ENCODE data around the gene APEH. TPM values are rescaled to one million over a fixed set of nuclear protein-coding genes. Genes with fewer than 3 reads are reported as not detected.

Gene APEH
- total RNA-seq, 1 experiment from 2014 or later: 152 TPM

DNA sequence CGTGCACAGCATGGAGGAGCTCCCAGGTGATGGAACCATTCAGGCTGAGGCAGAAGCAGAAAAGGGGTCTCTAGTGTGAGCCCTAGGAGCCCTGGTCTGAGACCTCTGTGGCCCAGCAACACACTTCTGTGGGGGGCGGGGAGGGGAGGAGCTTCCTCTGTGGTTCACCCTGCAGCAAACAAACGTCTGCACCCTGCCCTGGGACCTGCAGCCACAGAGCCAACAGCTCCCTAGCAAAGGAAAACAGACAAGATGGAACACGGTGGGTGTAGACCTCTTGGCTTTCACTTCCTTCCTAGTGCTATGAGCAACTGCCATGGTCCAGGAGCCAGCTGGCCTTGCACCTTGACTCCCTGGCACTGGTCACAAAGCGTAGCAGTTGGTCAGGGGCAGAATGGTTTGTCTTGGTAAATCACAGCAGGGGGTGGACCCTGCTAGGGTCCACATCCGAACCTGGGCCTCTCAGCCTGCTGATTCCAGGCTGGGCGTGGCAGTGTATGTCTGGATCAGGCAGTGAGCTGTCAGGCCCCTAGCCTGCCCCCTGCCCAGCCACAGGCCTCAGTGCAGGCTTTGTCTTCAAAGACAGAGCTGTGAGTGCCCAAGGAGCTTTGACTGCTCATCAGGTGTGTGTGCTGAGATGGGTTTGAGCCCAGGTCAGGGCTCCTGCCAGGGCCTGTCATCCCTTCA, 38.6 kb downstream of the APEH start:
- DNase-seq (ENCODE audit: low read depth): no peak

DNA sequence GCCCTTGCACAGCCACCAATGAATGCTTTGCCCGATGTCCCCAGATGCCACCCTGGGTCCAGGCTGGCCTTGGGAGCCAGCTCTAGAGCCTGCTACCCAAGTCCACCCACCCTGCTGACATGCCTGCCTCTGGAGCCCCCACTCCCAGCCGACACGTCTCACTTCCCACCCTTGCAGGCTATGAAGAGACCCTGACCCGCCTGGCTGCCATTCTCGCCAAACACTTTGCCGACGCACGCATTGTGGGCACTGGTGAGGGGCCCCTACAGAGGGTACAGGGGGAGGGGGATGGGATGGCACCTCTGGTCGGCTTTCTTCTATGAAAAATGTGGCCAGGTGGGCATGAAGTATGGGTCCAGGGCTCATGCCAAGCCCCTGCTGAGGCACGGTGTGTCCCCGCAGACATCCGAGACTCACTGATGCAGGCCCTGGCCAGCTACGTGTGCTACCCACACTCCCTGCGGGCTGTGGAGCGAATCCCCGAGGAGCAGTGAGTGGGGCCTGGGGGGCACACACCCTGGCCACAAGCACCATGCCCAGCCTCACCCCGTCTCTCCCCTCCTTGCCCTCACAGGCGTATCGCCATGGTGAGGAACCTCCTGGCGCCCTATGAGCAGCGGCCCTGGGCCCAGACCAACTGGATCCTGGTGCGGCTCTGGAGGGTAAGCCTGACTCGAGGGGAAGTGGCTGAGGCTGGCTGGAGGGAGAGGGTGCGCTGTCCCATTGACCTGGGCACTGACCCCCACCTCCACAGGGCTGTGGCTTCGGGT, 39.4 kb downstream of the APEH start:
- no peak for DNase-seq (ENCODE audit: low read depth)

DNA sequence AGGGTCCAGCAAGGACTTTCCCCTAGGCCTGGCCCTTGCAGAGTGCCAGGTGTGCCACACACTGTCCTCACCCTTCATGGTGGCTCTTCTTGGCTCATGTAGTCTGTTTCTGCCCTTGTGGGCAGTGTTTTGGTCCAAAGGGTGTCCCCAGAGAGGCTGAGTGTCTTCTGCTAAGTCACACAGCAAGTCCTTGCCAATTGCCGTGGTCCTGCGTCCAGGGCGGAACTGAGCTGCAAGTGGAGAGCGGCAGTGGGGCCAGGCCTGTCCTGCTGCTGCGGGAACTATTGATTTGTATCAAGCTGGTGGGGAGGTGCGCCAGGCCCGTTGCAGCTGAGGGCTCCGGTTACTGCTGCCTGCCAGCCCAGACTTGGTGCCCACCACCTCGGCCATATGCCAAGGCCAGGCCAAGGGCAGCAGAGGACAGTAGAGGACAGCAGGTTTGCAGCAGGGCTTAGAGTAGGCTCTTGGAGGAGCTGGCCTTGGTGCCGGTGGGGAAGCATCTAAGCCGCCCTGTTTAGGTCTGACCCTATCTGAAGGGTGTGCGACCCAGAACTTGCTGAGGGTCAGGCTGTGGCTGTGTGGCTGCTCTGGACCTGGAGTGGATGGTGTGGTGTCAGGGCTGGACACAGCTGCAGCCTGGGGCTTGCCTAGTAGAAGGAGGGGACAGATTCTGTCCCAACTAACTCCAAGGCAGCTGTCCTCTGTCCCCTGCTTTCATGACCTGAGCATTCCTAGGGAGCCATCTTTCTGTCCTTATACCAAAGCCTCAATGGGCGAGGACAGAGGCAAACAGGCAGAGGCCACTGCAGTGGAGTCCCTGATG, 40.8 kb downstream of the APEH start:
- no peak for DNase-seq (ENCODE audit: low read depth)

DNA sequence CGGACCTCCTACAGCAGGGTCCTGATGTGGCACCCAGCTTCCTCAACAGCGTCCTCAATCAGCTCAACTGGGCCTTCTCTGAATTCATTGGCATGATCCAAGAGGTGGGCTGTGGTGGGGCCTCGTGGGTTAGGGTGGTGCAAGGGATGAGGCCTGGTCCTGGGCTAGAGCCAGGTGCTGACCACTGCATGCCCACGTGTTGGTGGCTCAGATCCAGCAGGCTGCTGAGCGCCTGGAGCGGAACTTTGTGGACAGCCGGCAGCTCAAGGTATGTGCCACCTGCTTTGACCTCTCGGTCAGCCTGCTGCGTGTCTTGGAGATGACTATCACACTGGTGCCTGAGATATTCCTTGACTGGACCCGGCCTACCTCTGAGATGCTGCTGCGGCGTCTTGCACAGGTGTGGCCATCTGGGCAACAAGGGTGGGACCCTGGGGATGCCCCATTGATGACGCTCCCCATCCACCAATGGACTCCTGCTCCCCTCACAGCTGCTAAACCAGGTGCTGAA, 41.5 kb downstream of the APEH start:
- no peak for DNase-seq (ENCODE audit: low read depth)

DNA sequence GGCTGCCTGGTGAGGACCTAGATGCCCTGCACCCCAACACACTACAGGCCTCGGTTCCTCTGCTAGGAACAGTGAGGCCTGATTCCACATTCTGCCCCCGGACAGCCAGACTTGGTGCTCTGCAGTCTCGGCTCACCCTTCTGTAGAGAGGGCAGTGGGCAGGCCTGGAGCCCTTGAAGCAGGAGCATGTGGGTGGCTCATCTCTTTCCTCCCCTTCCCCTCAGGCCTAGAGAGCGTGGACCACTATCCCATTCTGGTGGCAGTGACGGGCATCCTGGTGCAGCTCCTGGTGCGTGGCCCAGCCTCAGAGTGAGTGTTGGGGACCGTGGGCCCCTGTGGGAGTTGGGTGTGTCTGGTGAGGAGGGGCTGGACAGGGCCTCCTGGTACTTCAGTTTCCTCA, 42.0 kb downstream of the APEH start:
- DNase-seq (ENCODE audit: low read depth): no peak

DNA sequence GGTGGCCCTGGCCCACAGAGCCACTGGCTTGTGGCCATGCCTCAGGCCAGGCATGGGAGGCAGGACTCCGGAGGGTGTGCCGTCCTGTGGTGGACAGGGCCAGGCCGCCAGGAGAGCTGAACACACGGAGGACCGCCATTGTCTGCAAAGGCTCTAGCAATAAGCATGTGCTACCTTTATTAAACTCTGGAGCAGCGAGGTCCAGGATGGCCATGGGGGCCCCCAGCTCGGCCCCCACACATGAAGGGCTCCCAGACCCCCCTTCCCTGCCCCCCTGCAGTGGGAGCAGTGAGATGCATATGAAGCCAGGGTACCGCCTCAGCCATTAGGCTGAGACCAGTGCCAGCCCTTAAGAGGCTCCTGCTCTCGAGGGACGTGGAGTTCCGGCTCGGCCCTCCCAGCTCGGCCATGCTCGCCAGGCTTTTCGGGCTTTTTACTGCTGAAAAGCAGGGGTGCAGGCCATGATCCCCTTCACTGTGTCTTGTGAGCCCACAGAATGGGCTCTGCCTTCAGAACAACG, 42.6 kb downstream of the APEH start:
- DNase-seq (ENCODE audit: low read depth): no peak

DNA sequence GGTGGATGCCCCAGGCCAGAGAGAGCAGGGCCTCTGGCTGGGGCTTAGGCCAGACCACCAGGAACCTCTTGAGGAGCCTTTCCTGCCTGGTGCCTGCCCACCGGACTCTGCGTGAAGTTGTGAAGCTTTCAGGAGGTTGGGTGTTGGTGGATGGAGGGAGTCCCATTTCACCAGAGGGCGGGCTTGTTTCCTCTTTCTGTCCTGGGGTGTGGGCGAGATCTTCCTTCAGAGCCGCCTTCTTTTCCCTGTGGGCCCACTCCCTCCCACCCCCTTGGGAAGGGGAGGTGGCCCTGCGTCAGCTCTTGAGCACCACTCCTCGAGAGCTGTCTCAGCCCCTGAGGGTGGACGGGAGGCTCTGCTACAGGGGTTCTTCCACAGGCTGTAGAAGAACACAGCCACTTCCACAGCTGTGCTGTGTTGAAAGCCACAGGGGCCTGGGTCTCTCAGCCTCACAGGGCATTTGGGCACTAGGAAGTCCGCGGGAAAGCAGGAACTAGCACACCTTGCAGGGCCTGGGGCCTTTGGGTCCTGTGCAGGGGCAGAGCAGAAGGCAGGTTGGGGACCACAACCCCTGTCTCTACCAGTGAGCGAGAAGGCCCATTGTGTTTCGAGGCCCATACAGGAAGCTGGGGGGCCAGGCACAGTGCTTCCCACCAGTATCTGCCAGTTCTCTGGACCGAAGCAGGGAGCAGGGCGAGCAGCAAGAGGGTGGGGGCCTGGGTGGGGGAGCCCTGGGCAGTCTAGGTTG, 43.2 kb downstream of the APEH start:
- no peak for DNase-seq (ENCODE audit: low read depth)

DNA sequence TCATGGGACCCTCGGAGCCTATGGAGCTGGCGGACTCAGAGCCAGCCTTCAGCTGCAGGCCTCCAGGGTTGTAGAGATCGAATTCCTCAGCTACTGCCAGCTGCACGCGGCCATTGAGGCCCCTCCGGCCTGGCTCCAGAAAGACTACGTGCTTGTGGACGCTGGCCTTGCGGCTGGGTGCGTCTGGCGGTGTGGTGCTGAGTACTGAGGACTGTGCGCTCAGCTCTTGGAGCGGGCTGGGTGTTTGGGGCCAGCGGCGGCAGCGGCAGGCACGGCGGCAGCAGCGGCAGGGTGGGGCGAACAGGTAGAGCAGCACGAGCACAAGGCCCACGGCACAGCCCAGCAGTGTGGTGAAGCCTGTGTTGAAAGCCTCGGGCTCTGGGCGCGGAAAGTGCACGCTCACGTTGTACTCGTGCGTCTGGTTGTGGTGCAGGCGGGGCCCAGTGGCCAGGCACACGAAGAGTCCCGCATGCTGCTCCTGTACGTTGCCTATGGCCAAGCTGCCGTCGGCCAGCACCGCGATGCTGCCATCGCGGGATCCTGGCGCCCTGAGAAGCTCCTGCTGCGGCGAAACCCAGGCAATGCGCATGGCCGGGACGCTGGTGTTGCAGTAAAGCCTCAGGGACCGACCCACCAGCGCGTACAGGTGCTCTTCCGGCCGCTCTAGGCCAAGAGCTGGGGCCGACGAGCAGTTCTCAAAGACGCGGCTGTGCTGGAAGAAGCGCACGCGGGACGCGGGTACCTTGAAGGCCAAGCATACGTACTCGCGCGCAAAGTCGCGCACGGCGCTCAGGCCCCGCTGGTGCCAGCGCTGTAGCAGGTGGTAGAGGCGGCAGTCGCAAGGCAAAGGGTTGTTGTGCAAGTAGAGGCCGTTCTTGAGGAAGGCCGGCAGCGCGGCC, 44.1 kb downstream of the APEH start:
- DNase-seq (ENCODE audit: low read depth): no peak

DNA sequence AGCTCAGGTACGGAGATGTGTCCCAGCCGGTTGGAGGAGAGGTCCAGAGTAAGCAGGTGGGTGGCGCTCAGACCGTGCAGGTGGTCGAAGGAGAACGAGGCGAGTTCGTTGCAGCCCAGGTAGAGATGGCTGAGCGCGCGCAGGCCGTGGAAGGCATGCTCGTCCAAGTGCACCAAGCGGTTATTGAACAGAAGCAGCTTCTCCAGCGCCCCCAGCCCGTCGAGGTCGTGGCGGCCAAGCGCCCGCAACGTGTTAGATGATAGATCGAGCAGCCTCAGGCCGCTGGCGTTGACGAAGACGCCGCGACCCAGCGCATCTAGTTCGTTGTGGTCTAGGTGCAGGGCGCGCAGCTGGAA, 44.7 kb downstream of the APEH start:
- no peak for DNase-seq (ENCODE audit: low read depth)

DNA sequence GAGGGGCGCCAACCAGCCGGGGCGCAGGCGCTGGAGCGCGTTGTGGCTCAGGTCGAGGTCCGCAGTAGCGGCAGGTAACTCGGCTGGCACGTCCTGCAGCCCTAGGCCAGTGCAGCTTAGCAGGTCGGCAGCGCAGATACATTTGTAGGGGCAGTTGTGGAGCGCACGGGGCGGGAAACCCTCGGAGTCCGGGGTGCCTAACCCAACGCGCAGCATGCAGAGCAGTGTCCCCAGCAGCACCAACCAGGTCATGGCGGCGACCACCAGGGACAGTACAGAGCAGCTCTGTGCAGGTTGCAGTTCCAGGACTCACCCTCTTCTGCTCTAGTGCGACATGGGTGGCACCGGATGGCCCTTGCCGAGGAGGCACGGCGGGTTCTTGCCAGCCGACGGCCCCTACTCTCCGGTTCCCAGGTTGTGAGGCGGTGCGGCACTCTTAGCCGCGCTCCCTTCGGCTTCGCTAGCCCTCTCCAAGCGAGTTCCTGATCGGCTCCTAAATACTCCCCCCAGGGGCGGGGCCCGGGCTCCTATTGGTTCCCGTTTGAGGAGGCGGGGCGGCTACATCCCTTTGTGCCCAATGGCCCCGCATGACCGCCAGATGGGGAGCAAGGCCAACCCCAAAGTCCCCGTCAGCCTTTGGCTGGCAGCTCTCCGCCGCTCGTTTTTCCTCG, 45.2 kb downstream of the APEH start, which contains the start of gene AMIGO3:
TSS of gene AMIGO3 (minus strand) at position 471 of the 671 bp plus-strand sequence. CDS start at position 252, 219 bp downstream.
- peak; percentile 88 for DNase-seq (ENCODE audit: low read depth)

DNA sequence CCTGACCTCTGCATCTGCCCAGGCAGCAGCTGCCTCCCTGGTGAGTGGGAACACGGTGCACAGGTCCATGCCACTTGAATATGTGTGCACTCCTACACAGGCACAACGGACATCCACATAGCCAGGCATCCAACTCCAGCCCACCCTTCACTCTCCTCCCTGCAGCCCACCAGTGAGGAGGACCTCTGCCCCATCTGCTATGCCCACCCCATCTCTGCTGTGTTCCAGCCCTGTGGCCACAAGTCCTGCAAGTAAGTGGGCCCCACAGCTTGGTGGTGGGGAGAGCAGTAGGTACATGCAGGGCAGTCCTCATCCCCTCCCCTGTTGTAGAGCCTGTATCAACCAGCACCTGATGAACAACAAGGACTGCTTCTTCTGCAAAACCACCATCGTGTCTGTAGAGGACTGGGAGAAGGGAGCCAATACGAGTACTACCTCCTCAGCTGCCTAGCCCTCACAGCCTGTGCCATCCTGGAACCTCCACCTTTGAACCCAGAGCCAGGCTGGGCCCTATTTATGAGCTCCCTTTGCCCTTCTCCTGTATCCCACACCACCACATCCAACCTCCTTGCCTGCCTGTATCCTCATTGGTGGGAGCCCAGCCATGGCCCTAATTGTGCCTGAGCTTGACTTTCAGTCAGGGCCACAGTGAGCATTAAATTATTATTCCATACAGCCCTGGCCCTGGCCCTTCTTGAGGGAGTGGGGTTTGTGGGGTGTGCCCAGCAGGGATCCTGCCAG, 46.9 kb downstream of the APEH start:
- no peak for DNase-seq (ENCODE audit: low read depth)

DNA sequence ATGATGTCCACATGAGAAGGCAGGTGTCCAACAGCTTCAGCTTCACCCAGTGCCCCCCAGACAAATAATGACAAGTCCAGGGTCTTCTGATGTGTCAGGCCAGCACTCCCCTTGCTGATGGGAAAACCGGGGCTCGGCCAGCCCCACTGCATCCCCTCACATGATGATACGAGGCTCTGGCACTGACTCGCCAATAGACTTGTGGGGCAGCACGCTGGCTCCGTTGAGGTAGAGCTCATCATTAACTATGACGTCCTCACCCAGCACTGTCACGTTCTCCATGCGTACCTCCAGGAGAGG, 47.4 kb downstream of the APEH start:
- no peak for DNase-seq (ENCODE audit: low read depth)

DNA sequence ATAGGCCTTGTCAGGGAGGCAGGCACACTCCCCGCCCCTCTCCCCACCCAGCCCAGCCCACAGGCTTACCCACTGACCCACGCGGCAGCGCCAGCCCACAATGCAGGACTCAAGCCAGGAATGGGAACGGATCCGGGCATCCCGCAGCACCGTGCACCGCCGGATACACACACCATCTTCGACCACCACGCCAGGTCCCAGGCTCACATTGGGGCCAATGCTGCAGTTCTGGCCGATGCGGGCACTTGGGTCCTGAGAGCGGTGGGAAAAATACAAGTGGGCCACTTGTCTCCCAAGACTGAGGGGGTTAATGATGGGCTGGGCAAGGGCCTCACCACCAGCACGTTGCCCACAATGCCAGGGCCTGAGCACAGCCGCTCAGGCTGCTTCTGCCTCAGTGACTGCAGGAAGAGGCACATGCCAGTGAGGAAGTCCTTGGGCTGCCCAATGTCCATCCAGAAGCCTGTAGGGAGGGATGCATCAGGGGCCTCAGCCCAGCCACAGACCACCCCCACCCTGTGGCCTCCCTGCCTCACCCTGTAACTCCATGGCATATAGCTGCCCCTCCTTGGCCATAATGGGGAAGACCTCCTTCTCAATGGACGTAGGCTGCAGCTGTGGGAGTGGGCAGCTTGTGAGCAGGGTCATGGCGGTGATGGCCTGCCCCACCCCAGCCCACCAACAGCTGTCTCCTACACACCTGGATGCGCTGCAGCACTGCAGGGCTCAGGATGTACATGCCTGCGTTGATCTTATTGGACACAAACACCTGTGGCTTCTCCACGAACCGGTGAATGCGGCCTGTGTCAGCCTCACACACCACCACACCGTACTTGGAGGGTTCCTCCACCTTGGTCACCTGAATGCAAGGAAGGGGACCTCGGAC, 48.0 kb downstream of the APEH start:
- no peak for DNase-seq (ENCODE audit: low read depth)

DNA sequence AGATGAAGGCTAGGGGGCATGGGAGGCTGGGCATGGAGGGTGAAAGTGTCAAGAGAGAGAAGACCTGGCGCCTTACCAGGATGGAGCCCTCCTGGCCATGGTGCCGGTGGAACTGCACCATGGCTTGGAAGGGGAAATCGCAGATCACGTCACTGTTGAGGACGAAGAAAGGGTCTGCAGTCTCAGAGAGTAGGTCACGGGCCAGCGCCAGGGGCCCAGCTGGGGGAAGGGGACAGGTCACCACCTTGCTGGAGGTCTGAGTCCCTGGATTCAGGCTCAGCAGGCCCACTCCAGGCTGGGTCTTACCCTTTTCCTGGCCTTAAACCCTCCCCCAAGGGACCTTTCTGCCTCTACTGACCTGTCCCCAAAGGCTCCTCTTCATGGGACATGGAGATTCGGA, 48.7 kb downstream of the APEH start:
- no peak for DNase-seq (ENCODE audit: low read depth)

DNA sequence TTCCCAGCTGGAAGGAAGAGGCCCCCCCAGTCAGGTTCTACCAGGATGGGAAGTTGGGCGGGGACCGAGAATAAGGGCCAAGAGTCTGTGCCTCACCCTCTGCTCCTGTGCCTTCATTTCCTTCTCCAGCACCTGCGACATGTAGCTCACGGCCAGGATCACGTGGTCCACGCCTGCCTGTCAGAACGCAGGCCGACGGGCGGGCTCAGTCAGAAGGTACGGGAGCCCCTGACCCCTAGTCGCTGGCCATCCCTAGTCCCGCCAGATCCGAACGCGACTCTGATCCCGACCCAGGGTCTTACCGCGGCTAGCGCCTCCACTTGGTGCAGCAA, 49.1 kb downstream of the APEH start:
- DNase-seq (ENCODE audit: low read depth): no peak

DNA sequence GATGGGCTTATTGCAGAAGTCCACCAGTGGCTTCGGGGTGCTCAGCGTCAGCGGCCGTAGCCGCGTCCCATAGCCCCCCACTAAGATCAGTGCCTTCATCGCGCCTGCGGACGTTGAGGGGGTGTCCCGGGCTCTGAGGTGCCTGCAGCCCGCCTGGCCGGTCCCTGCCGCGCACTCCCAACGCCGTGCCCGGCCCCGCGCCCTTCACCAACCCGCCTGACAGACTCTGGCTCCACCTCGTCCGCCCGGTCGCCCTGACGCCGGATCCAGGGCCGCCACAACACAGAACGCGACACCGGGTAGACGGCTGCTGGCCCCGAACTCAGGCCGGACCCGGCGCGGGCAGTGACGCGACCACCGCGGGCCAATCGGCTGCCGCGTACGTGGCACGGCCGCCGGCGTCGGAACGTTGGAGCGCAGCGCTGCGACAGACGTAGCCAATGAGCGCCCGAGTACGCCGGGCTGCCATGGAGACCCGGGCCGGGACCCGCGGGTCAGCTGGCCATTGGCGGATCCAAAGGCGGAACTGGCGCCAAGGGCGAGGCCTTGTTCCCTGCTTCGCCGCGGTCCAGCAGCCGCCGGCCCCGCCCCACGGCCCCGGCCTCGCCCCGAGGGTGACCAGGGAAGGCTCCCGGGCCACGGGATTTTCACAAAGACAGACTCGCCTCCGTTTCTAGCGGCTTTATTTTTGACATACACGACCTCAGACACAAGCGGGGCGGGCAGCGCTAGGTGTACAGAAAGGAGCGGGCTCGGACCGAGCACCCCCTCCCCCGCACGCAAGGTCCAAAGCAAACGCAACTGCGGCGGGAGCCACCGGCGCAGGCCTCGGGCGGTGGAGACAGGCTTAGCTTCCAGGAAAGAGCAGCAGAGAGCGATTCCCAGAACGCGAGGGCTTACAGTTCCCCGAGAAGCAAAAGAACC, 49.7 kb downstream of the APEH start, which contains the start of gene GMPPB:
TSS of gene GMPPB (minus strand) at position 324 of the 924 bp plus-strand sequence. CDS start at position 99, 225 bp downstream.
- peak; percentile 95 for DNase-seq (ENCODE audit: low read depth)

DNA sequence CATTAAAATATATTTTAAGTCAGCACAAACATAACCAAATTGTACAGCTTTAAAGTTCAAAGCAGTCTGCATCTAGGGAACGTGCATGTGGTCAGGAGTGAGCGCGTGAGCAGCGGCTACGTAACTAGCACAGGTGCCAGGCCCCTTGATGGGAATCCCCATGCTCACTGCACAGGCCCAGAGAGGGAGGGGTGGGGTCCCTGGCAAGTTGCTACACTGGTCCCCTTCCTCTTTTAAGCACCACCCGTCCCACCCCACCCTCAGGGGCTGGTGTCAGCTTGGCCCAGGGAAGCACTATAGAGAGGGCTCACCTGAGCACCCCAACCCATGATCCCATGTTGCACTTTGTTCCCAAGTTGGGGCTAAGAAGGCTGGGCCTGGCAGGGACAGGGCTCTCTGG, 50.4 kb downstream of the APEH start:
- DNase-seq (ENCODE audit: low read depth): no peak

Data from LHCN-M2 (cell line).